OCI-LY7 (cell line): ENCODE data around the gene PLPP3.

ENCODE experiments used
- CTCF ChIP-seq: fragments of 200-600 bp; sonication (generic); conservative IDR thresholded peaks from 2 replicates; pipeline ENCODE4 v1.5.1; 2014; ENCODE audit warnings: mild to moderate bottlenecking, antibody characterized with exemption, low read length, moderate library complexity, mixed read lengths
- EZH2phosphoT487 ChIP-seq: fragments of 200-600 bp; sonication (generic); IDR thresholded peaks from 2 replicates; pipeline ENCODE4 v1.6.1; 2018; ENCODE audit warnings: low read depth, borderline replicate concordance, mild to moderate bottlenecking, mixed run types, antibody characterized with exemption, low read length, moderate library complexity, mixed read lengths

- no peak for TF ChIP-seq CTCF
- no peak for TF ChIP-seq EZH2phosphoT487
These were observed 63.3 kb downstream of the PLPP3 start for GRCh38 chr1:56515898-56516538.
